HG02938 (cell line): ENCODE measurements around the gene ABCB10.
A peak's percentile ranks its signal among the peaks of the same experiment; 100 is the strongest.
"Not testable (repeated sequence)": the region's sequence is repeated elsewhere in the genome, so short reads cannot be mapped to it uniquely, and the experiment has no call there.

ENCODE experiments used
- ATAC-seq: cut with Tn5 transposase; IDR thresholded peaks from one replicate; pipeline ENCODE4 v1.9.1; 2021; ENCODE audit warnings: mild to moderate bottlenecking, moderate library complexity; ENCODE audit not compliant: unreplicated experiment

ABCB10 gene

GRCh38 chr1:229480495-229480894 is 78.0 kb downstream of the ABCB10 start:
- ATAC-seq, result no peak

- ATAC-seq, result peak; percentile 63
Measured at GRCh38 chr1:229479660-229480399, 78.7 kb downstream of the ABCB10 start.

- ATAC-seq, result peak; percentile 70
Measured at GRCh38 chr1:229478852-229479251, 79.7 kb downstream of the ABCB10 start.

GRCh38 chr1:229475859-229476258 is 82.6 kb downstream of the ABCB10 start:
- ATAC-seq, result not testable (repeated sequence)

- ATAC-seq, result no peak
Measured at GRCh38 chr1:229474509-229474908, 84.0 kb downstream of the ABCB10 start.

GRCh38 chr1:229471175-229471574 is 87.3 kb downstream of the ABCB10 start:
- ATAC-seq, result no peak

GRCh38 chr1:229470406-229471043 is 88.0 kb downstream of the ABCB10 start:
- ATAC-seq, result no peak

GRCh38 chr1:229466887-229467286 is 91.6 kb downstream of the ABCB10 start:
- ATAC-seq, result no peak
